LoVo (cell line): ENCODE data around the gene ABCG1.

Source experiments
- DNase-seq: peaks from one replicate; pipeline ENCODE4 v3.0.0-alpha.2; 2016; ENCODE audit warnings: low spot score

ABCG1 gene

GRCh38 chr21:42214081-42214750 lies 4.7 kb upstream of the ABCG1 start:
- DNase-seq = no peak

- DNase-seq = no peak
Observed at GRCh38 chr21:42214921-42215320, 4.0 kb upstream of the ABCG1 start.

- no peak for DNase-seq
Observed at GRCh38 chr21:42215942-42216725, 2.8 kb upstream of the ABCG1 start.

GRCh38 chr21:42216726-42217572 lies 2.0 kb upstream of the ABCG1 start:
- DNase-seq = no peak

- no peak for DNase-seq
Observed at GRCh38 chr21:42219606-42220137, 732 bp downstream of the ABCG1 start.

GRCh38 chr21:42220138-42220701 lies 1.3 kb downstream of the ABCG1 start:
- DNase-seq = peak; percentile 34

- DNase-seq = no peak
Observed at GRCh38 chr21:42221581-42222345, 2.8 kb downstream of the ABCG1 start.

- DNase-seq = no peak
Observed at GRCh38 chr21:42222386-42222785, 3.4 kb downstream of the ABCG1 start.

- no peak for DNase-seq
Observed at GRCh38 chr21:42222821-42223390, 4.0 kb downstream of the ABCG1 start.

- no peak for DNase-seq
Observed at GRCh38 chr21:42223826-42224575, 5.1 kb downstream of the ABCG1 start.

- no peak for DNase-seq
Observed at GRCh38 chr21:42225042-42225441, 6.1 kb downstream of the ABCG1 start.

- DNase-seq = no peak
Observed at GRCh38 chr21:42225571-42226155, 6.7 kb downstream of the ABCG1 start.

- DNase-seq = peak; percentile 8
Observed at GRCh38 chr21:42226626-42227025, 7.7 kb downstream of the ABCG1 start.

- DNase-seq = peak; percentile 72
Observed at GRCh38 chr21:42227909-42228708, 9.2 kb downstream of the ABCG1 start.

- DNase-seq = no peak
Observed at GRCh38 chr21:42228709-42229220, 9.8 kb downstream of the ABCG1 start.

- no peak for DNase-seq
Observed at GRCh38 chr21:42229676-42230075, 10.7 kb downstream of the ABCG1 start.

GRCh38 chr21:42230178-42230577 lies 11.2 kb downstream of the ABCG1 start:
- DNase-seq = no peak

- DNase-seq = no peak
Observed at GRCh38 chr21:42230636-42231035, 11.7 kb downstream of the ABCG1 start.

GRCh38 chr21:42231756-42232155 lies 12.8 kb downstream of the ABCG1 start:
- no peak for DNase-seq
